DMS53 treated with DMSO at 0.1 percent for 48 hours (cell line): ENCODE measurements around the gene THUMPD2.
"Not testable (repeated sequence)": the region's sequence is repeated elsewhere in the genome, so short reads cannot be mapped to it uniquely, and the experiment has no call there.

Source experiments
- DNase-seq: peaks from one replicate; lab custom pipeline; 2025; ENCODE audit not compliant: unreplicated experiment; lab: John Stamatoyannopoulos, UW

THUMPD2 gene

GRCh38 chr2:39778775-39779340 is at the start of gene THUMPD2:
THUMPD2 (minus strand) TSS chr2:39779258; CDS start chr2:39779239, 19 bp downstream.
- peak; percentile 28 for DNase-seq

- DNase-seq = no peak
Observed at GRCh38 chr2:39821871-39822270, 42.8 kb upstream of the THUMPD2 start.

GRCh38 chr2:39816845-39817244 is 37.8 kb upstream of the THUMPD2 start:
- no peak for DNase-seq

DNA sequence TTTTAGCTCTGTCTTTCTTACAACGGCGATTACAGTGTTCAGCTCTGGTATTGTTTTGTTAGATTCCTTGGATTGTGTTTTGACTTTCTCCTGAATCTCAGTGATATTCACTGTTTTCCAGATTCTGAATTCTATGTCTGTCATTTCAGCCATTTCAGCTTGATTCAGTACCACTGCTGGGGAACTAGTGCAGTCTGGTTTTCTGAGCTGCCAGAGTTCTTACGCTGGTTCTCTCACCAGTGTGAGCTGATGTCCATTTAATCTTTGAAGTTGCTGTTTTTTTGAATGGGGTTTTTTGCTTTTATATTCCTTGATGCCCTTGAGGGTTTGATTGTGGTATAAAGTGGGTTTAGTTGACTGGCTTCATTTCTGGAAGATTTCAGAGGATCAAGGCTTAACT is 37.4 kb upstream of the THUMPD2 start:
- DNase-seq = no peak

- no peak for DNase-seq
Observed at GRCh38 chr2:39805936-39806608, 27.0 kb upstream of the THUMPD2 start.

- DNase-seq = no peak
Observed at GRCh38 chr2:39803839-39804238, 24.8 kb upstream of the THUMPD2 start.

DNA sequence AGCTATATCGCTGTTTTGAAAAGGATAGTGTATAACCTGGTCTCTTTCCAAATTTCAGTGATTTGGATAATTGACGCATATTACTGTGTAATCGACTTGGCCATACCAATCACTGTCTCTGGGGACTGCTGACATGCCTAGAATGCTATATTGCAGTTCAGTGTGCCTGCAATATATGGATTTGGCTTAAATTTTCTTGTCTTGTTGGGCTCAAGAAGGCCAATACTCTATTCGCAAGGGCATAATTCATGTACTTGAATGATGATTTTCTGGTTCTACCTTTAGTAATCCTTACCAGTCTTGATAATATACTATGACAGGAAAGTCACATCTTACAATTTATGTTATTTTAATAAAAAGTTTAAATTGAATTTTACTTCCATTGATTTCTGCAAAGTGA is 21.7 kb upstream of the THUMPD2 start:
- no peak for DNase-seq

DNA sequence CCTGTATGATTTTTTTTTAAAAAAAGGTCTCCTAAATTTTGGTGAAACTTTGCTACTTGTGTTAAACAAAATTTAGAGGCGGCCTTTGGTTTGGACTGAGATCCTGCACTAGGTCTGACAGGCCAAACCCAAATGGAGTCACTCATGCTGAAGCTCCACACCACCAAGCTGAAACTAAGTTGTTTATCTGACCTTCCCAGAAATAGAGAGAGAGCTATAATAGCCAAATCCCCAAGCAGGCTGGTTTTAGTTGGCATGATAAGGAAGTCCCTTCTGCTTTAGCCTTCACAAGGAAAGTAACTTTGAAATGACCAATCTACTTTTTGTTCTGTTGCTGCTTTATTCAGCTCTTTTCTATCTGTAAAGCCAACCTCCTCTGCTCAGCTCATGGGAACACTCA is 17.1 kb upstream of the THUMPD2 start:
- DNase-seq = no peak

DNA sequence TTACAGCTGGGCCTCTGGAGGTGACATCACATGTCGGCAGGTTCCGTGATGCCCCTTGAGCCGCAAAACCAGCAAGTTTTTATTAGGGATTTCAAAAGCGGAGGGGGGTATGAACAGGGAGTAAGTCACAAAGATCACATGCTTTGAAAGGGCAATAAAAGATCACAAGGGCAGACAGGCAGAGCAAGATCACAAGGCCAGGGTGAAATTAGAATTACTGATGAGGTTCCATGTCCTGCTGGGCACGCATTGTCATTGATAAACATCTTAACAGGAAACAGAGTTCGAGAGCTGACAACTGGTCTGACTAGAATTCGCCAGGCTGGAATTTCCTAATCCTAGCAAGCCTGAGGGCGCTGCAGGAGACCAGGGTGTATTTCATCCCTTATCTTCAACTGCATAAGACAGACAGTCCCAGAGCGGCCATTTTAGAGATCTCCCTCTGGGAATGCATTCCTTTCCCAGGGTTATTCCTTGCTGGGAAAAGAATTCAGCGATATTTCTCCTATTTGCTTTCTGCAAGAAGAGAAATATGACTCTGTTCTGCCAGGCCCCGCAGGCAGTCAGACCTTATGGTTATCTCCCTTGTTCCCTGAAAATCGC is 11.3 kb upstream of the THUMPD2 start:
- DNase-seq = not testable (repeated sequence)

DNA sequence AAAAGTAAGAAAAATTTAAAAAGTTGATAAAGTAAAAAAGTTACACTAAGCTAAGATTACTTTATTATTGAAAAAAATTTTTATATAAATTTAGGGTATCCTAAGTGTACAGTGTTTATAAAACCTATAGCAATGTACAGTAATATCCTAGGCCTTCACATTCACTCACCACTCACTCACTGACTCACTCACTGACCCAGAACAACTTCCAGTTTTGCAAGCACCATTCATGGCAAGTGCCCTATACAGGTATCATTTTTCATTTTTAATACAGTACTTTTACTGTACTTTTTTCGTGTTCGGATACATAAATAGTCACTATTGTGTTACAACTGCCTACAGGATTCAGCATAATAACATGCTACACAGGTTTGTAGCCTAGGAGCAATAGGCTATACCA is 8.9 kb upstream of the THUMPD2 start:
- DNase-seq = no peak

- no peak for DNase-seq
Observed at GRCh38 chr2:39786761-39787522, 7.9 kb upstream of the THUMPD2 start.

- DNase-seq = no peak
Observed at GRCh38 chr2:39782591-39782990, 3.5 kb upstream of the THUMPD2 start.

GRCh38 chr2:39781697-39782096 is 2.6 kb upstream of the THUMPD2 start:
- no peak for DNase-seq

GRCh38 chr2:39780825-39781600 is 2.0 kb upstream of the THUMPD2 start:
- no peak for DNase-seq

DNA sequence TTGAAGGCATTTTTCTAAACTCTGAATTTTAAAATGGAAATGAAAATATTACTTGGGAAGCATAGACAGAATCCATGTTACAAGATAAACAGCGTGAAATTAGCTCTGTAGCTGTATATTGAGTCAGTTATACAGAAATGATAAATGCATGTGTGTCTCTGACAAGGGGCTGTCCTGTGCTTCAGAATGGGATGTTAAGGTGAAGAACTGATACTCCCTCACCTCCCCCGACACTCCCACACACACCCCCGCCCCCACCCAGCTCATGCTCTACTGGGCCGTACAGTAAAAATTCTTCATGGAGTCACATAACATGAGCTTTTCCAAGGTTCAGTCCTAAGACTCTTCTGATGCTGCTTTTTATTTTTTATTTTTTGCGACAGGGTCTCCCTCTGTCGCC is 869 bp upstream of the THUMPD2 start:
- no peak for DNase-seq

GRCh38 chr2:39779341-39779851 is 338 bp upstream of the THUMPD2 start:
- no peak for DNase-seq

DNA sequence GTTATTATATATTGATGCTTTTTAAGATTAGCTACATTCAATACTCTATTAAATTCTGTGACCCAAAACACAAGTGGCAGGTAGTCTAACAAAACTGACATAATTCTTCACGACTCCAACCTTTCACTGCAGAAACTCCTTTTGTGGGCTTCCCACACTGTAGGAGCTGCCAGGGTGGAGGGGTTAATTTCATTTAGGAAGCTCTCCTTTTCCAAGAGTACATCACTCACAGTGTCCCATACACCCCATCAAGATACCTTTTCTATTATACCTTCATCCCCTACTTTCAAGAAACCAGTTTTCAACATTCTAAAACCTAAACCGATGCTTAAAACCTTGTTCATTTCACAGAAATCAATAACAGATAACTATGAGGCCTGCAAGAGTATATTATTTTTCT is 825 bp downstream of the THUMPD2 start:
- DNase-seq = no peak

- DNase-seq = no peak
Observed at GRCh38 chr2:39772812-39773152, 6.3 kb downstream of the THUMPD2 start.

DNA sequence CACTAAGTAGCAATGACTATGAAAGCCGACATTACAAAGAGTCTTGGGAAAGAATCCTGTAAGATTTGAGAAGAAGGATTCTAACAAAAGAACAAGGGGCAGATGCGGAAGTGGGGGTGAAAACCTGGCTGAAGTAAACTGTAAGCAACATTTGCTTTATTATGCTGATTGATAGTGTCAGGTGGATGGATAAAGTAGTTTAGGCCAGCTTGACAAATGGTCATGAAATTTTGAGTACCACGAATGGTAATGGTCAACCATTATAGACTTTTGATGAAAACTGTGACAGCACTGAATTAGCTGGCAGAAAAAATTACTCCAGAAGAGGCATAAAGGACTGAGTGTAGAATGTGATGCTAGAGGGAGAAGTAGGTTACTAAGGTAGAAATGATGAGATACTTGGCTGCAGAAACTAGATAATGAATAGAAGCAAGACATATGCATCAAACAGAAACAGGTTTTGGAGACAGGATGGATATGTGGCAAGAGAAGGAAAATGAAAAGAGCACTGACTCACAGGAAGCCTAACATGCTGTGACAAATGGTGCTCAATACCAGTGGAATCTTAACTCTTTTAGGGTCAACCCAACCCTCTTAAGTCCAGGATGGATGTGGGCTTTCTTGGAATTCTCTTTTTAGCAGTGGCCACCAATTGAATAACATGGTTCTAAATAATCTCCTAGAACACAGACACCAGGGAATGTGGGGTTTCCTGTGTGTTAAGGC is 6.8 kb downstream of the THUMPD2 start:
- no peak for DNase-seq

DNA sequence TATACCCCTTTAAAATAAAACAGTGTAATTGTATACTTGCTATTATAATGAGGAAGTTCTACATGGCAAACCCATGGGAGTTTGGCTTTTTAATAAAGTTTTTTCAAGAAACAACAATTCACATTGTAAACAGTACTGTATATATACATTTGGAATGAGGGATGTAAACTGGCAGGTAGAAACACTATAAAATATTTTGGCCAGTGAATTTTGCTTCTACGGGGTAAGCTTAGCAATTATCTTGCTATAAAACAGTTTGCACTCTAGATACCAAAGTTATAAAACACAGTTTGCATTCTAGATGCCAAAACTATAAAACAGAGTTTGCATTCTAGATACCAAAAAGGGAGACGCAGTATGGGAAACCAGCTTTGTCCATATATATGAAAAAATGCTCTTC is 16.6 kb downstream of the THUMPD2 start:
- DNase-seq = no peak
